DMS53 (cell line): ENCODE results near the gene NCOA1.
"Not testable (repeated sequence)": the region's sequence is repeated elsewhere in the genome, so short reads cannot be mapped to it uniquely, and the experiment has no call there.

ENCODE experiments used
- DNase-seq: peaks from one replicate; lab custom pipeline; 2025; lab: John Stamatoyannopoulos, UW

NCOA1 gene

GRCh38 chr2:24533574-24533973, 42.5 kb downstream of the NCOA1 start:
- DNase-seq: not testable (repeated sequence)

GRCh38 chr2:24538720-24539119, 47.7 kb downstream of the NCOA1 start:
- no peak for DNase-seq

- DNase-seq: no peak
Observed at GRCh38 chr2:24539258-24539657, 48.2 kb downstream of the NCOA1 start.

- no peak for DNase-seq
Observed at GRCh38 chr2:24540011-24540477, 49.0 kb downstream of the NCOA1 start.

GRCh38 chr2:24541621-24542020, 50.6 kb downstream of the NCOA1 start:
- DNase-seq: no peak

- no peak for DNase-seq
Observed at GRCh38 chr2:24542269-24542872, 51.3 kb downstream of the NCOA1 start.

GRCh38 chr2:24543252-24543651, 52.2 kb downstream of the NCOA1 start:
- DNase-seq: peak; percentile 24

GRCh38 chr2:24544456-24545115, 53.5 kb downstream of the NCOA1 start:
- no peak for DNase-seq

- no peak for DNase-seq
Observed at GRCh38 chr2:24546669-24547068, 55.6 kb downstream of the NCOA1 start.

GRCh38 chr2:24548058-24548457, 57.0 kb downstream of the NCOA1 start:
- DNase-seq: no peak

- not testable (repeated sequence) for DNase-seq
Observed at GRCh38 chr2:24550301-24550700, 59.2 kb downstream of the NCOA1 start.

GRCh38 chr2:24551016-24551415, 60.0 kb downstream of the NCOA1 start:
- no peak for DNase-seq

GRCh38 chr2:24552836-24553235, 61.8 kb downstream of the NCOA1 start:
- DNase-seq: no peak

GRCh38 chr2:24558781-24559472, 67.9 kb downstream of the NCOA1 start:
- no peak for DNase-seq

- DNase-seq: no peak
Observed at GRCh38 chr2:24559473-24560113, 68.5 kb downstream of the NCOA1 start.

- no peak for DNase-seq
Observed at GRCh38 chr2:24565537-24565936, 74.5 kb downstream of the NCOA1 start.

GRCh38 chr2:24566209-24566608, 75.2 kb downstream of the NCOA1 start:
- no peak for DNase-seq

- DNase-seq: no peak
Observed at GRCh38 chr2:24566630-24567029, 75.6 kb downstream of the NCOA1 start.

- DNase-seq: peak; percentile 24
Observed at GRCh38 chr2:24568551-24568950, 77.5 kb downstream of the NCOA1 start.

- DNase-seq: not testable (repeated sequence)
Observed at GRCh38 chr2:24569565-24569964, 78.5 kb downstream of the NCOA1 start.

- no peak for DNase-seq
Observed at GRCh38 chr2:24570225-24570624, 79.2 kb downstream of the NCOA1 start.

- DNase-seq: no peak
Observed at GRCh38 chr2:24571828-24572442, 80.9 kb downstream of the NCOA1 start.
